Activated CD8-positive, alpha-beta memory T cell treated with anti-CD3 and anti-CD28 coated beads for 24 hours (primary cell): ENCODE results near the gene SLC26A1.
"Not testable (repeated sequence)": the region's sequence is repeated elsewhere in the genome, so short reads cannot be mapped to it uniquely, and the experiment has no call there.

ENCODE experiments used
- DNase-seq: peaks from one replicate; pipeline ENCODE4 v3.0.0-alpha.2; 2020

The SLC26A1 gene

DNA sequence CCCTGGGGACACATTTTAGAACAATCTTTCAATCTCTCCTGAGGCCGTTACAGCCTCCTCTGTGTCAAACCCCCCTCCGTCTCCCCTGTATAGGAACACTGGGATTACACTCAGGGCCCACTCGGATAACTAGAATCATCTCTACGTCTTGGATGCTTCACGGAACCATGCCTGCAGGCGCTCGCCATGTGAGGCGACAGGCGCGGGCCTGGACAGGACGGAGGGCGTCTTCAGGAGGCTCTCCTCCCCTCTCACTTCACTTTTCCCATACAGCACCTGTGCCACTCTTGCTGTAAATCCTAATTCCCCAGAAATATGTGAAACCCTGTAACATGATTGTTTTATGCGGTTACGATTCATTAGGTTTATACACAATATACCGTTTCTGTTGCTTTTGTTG, 10.4 kb downstream of the SLC26A1 start:
- no peak for DNase-seq

DNA sequence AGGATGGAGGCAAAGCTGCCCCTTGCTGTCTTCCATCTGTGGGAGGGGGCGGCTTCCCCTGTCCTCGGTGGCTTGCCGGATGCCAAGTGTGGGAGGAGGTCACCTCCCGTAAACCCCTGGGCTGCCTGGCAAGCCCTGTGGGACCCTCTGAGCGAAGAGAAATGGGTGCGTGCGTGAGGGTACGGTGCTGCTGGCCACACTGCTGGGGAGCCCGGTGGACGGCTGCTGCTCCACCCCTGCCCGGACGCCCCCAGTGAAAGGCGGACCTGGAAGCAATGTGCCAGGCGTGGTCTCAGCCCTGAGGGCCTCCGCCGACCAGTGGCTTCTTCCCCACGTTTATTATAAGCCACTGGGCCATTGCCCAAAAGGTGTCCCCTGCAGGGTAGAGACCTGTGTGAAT, 10.9 kb downstream of the SLC26A1 start:
- DNase-seq: no peak

DNA sequence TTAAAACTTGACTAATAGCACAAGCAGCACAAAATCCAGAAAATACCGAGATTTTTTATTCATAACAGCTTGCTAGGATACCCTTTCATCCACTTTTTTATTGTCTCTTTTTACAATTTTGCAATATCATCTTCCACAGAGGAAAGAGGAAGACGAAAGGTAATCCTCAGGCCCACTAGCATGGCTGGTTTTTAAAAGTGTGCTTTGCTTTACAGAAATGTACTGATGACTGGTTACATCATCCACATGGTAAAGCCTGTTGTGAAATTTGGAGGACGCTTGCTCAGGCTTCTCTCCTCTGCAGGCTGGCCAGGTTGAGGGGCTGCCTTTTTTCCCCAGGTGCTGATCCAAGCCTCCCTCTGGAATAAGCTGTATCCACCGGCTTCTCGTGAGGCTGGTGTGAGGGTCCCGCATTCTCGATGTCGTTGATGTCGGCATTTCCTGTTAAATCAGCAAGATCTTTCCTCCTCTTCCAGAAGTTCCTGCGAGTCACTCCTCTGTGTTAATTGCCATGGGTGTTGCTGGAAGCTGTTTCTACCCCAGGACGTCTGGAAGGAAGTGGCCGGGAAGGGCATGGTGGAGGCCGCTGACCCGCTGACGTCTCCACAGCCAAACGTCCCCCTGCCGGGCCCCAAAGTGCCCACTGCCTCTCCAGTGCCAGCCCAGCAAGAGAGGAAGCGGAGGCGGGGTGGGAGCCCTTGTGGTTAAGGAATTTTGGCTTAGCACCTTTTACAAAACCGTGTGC, 14.1 kb downstream of the SLC26A1 start:
- no peak for DNase-seq

DNA sequence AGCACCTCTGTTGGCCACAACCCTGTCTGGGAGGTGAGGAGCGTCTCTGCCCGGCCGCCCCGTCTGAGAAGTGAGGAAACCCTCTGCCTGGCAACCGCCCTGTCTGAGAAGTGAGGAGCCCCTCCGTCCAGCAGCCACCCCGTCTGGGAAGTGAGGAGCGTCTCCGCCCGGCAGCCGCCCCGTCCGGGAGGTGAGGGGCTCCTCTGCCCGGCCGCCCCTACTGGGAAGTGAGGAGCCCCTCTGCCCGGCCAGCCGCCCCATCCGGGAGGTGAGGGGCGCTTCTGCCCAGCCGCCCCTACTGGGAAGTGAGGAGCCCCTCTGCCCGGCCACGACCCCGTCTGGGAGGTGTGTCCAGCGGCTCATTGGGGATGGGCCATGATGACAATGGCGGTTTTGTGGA, 17.2 kb downstream of the SLC26A1 start:
- DNase-seq: not testable (repeated sequence)

DNA sequence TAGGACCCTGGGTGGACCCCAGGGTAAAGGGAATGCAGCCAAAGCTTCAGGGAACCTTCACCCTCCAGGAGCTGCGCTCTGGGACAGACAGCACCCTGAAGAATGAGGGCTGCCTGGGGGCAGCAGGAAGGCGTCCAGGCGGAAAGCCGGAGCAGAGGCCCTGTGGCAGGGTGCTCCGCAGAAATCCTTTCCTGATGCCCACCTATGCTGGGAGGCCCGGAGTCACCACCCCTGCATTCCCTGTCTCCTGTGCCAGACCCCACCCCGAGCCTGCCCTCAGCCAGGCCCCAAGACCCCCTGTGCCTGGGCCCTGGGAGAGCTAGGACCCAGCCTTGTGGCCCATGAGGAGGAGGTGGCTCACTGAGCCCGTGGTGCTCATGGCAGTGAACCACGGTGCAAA, 18.5 kb downstream of the SLC26A1 start:
- no peak for DNase-seq

DNA sequence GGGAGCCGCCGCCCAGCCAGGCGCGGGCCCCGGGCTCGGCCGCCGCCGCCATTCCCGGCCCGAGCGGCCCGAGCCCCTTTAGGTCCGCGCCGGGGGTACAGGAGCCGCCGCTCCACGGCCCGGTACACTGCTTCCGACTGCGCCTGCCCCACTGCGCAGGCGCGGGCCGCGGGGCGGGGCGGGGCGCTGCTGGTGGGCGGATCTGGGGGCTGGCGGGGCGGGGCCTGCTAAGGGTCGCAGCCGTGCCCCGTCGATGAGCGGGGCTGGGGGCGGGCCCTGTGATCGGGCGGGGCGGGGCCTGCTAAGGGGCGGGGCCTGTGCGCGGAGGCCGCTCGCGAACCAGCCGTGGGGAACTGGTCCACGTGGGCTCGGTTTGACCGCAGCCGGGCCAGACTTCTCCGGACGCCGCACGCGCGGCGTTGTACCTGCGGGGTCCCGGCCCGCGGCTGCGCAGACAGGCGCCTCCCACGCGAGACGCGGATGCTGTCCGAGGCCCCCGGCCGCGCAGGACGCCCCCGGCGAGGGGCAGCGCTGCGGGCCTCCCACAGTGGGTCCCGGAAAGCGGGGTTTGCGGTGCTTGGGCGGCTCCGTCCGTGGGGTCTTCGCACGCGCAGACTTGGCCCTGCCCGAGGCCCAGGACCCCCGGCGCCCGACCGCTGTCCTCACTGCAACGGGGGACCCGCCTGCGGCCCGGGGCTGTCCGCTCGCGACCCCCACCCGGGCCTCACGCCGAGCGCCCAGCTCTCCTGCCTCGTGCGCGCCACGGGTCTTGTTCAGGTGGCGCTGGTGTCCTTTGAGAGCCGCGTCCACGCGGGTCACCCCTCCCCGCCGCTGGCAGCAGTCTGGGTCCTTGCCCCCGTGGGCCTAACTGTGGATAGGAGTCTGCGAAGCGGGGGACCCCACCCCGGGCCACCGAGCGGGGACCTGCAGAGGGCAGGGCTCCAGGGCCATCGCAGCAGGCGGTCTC, 19.5 kb downstream of the SLC26A1 start, which contains the start of gene DGKQ:
DGKQ (minus strand) TSS at position 139 of the 967 bp plus-strand sequence; CDS start at position 52, 87 bp downstream.
- peak; percentile 95 for DNase-seq

DNA sequence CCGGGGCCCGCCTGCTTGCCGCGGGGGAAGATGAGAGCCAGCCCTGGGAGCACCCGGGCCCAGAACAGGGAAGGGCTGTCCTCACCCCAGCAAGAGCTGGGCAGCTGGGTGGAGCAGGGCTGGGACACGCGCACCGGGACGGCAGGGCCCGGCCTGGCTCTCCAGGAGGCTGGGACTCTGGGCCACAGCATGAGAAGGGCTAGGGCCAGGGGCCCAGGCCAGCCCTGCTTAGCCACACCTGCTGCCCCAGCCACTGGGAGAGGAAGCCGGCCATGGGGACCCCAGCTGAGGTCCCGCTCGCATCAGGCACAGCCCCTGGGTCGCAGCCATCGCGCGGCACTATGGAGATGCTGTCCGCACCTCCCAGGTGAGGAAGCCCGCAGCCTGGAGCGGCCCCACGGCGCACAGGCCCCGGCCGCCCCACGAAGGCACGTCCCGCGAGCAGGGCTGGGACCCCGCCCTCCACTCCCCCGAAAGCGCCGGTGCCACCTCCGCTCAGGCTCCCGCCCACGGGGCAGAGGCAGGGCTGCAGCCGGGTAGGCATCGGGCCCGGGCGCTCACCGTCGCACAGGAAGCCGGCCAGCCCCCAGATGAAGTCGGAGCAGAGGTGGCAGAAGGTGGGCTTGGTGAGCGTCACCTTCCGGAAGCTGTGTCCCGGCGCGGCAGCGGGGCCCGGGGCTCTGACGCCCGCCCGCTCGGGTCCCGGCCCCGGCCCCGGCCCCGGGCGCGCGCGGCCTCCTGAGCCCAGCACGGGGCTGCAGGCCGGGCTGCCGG, 20.4 kb downstream of the SLC26A1 start:
- DNase-seq: peak; percentile 83

DNA sequence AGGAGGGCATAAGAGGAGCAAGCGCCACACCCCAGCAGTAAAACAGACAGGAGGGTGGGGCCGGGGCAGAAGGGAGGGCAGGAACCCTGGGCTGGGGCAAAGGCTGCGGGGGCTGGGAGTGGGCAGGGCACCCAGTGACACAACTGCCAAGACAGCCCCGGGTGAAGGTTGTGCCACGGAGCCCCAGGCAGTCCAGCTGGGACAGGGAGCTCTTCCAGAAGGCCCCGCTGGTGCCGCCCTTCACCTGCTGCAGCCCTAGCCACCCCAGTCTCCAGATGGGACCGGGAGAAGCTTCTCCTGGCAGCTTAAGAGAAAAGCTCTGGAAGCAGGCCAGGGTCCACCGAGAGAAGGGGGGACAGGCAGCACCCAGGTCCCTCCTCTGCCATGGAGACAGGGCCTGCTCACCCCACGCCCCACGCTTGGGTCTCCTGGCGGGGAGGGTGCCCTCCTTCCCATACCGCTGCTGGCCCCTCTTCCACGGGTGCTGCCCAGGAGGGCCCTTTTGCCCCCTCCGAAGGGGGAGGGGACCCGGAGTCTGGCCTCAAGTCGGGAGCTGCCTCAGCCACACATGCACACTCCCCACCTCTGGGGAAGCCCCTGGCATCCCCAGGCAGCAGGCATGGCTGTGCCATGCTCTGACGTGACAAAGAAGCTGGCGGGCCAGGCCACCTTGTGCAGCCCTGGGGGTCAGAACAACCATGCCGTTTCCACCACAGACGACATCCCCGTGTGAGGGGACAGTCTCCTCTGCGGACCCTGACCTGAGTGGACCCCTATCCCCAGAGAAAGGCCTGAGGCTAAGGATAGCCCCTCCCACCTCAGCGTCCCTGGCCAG, 21.3 kb downstream of the SLC26A1 start:
- no peak for DNase-seq

DNA sequence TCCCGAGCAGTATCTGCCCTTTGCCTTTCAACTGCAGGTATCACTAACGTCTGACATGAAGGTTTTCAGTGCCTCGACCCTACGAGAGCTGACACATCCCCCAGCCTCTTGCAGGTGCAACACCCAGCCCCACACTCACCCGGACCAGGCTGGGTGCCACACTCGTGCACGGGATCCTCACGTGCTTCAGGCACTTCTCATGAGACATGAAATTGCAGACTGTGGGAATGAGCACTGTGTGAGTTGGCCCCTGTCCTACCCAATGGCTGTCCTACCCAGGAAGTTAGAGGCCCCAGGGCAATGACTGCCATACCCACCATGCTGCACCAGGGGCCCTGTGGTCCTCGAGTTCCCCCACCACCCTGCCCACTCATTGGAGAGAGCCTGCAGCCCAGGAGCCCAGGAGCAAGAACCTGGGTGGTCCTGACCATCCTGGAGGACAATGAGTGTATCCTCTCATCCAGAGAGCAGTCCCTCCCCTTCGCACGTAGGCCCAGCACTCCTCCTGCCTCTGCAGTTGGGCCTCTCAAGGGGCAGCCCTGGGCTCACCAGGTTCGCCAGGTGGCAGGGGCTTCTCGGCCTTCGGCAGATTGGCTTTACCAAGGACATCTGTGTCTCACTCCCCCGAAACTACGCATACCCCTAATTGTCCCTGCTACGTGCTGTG, 22.2 kb downstream of the SLC26A1 start:
- DNase-seq: no peak

DNA sequence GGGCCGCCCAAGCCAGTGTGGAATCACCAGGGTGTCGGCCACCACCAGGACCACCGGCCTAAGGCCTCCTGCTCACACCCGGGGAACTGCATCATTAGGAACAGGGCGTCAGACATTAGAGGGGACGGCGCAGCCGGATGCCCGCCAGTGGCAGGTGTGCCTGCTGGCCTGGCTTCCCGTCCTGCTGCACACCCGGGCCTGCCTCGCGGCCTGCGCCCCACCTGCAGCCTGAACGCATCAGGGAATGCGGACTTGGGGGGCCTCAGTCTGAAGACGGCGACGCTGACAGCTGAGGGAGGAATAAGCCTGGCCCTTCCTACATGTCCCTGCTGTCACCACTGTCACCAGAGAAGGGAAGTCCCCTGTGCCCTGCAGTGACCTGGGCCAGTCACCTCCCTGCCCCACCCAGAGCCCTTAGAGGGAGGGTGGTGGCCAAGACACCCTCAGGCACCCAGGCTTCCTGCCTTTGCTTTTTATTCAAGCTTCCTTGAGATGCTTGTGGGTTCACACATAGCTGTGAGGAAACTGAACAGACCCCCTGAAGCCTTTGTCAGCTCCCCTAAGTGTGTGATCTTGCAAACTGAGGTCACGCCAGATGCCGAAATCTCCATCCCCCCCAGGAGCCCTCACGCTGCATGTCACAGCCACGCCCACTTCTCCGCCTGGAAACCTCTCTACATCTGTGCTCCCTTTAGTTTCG, 23.0 kb downstream of the SLC26A1 start:
- DNase-seq: peak; percentile 71

DNA sequence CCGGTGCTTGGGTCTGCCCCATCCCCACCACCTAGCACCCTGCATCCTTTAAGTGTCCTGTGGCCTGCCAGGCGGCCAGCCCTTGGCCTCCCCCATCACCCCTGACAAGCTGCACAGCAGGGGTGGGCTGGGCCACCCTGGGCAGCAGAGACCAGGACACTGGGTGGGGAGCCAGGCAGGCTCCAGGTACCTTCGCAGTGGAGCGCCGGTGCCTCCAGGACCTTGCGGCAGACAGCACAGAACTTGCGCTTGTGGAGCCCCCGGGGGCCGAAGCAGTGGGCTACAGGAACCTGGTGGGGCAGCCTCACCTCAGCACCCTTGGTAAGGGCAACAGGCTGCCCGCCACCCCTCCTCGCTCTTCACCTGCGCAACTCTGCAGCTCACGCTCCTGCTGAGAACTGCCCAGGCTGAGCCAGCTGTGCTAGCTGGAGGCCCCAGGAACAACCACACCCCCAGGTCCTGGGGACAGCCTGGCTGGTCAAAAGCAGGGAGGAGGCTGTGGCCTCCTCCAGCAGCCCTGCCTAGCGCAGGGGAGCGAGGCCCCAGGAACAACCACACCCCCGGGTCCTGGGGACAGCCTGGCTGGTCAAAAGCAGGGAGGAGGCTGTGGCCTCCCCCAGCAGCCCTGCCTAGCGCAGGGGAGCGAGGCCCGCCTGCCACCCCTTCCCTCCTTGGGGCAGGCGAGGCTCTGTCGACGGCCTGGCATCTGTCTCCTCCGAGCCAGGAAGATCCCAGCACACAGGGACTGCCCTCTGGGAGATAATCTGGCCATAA, 24.4 kb downstream of the SLC26A1 start:
- DNase-seq: no peak

DNA sequence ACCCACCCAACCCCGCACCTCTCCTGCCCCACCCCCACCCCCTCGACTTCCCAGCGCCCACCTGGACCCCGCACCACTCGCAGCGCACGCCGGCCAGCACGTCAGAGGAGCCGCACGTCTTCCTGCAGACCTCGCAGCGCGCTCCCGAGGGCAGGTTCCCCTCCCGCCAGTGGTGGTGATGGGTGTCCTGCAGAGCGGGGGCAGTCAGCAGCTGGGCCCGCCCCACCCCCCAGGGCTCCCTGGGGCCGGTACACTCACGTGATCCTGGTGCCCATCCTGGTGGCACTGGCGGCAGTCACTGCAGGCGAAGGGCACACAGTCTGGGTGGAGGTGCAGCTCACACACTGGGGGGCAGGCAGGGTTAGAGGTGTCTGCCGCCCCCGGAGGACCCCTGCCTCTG, 25.0 kb downstream of the SLC26A1 start:
- DNase-seq: no peak

DNA sequence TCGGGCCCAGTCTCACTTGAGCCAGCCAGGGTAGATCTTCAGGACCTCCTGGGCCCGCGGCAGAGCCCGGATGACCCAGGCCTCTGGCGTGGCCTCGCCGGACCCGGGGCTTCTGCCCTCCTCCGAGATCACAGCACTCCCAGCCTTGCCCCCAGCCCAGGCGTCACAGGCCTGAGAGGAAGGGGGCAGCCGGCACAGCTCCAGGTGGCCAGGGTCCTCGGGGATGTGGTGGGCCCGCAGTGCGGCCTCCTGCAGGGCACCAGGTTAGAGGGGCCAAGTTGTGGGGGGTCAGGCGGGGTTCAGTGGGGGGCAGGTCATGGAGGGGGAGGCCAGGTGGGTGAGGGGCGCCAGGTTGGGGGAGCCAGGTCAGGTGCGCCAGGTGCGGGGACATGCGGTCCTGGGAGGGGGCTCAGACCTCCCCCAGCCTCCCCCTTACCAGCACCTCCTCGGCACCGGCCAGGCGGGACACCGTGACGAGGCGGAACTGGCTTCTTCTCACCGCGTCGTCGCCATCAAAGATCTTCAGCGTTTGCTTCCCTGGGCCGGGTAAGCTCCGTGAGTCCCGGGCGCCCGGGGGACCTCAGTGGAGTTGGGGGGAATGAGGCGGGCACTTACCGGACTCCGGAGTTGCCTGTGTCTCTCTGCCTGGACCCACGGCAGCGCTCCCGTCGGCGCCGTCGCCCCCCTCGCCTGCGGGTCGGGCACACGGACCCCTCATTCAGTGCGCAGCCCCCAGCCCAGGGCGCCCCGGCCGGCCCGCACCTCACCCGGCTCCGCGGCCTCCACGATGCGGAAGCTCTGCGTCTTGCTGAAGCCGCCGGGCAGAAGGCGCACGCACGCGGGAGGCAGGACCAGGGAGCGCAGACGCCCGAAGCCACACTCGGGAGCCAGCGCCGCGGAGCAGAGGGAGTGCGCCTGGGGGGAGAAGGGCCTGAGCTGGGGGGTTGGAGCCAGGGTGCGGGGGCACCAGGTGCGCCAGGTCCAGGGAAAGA, 25.8 kb downstream of the SLC26A1 start:
- no peak for DNase-seq

DNA sequence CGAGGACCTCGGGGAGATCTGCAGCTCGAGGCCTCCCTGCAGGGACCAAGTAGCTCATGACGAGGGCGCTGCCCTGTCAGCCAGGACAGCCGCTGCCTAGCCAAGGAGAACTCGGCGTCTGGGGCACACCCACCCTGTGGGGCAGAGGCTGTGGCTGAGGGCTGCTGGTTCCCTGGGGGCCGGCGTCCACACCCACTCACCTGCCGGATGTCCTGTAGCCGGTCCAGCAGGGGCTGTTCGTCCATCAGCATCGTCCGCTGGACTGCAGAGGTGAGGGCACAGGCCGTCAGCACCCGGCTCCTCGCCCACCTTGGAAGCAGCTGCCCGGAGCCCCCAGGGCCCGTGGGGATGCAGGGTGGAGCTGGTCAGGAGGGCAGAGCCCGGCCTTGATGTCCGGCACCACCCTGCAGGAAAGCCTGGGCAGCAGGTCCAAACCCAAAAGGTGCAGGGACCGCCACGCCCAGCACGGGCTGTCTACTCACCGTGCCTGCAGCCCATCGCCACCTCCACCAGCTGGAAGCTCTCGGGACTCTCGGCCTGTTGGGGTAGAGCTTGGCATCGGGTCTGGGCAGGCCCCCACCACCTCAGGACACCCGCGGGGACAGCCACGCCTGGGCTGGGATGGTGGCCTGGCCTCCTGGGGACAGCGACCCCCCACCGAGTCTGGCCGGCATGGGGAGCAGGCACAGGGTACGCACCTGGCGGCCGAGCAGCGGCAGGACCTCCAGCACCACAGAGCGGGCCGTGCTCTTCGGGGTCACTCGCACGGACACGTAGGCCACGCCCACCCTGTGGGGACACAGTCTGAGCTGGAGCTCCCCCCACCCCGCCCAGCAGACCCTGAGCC, 26.7 kb downstream of the SLC26A1 start:
- no peak for DNase-seq

DNA sequence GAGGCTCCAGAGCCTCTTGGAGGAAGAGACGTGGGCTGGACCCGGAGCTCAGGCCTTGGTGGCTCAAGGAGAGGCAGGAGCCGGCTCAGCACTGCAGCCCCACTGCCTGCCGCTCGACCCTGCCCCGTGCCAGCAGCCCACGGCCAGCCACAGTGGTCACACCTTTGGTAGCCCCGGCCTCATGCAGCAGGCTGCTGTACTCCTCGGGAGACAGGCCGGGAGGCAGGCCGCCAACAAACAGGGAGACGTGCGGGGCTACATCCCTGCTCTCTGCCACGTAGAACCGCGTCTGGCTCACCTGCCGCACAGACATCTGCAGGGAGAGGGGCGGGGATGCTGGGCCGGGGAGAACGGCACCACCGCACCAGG, 27.5 kb downstream of the SLC26A1 start:
- no peak for DNase-seq

DNA sequence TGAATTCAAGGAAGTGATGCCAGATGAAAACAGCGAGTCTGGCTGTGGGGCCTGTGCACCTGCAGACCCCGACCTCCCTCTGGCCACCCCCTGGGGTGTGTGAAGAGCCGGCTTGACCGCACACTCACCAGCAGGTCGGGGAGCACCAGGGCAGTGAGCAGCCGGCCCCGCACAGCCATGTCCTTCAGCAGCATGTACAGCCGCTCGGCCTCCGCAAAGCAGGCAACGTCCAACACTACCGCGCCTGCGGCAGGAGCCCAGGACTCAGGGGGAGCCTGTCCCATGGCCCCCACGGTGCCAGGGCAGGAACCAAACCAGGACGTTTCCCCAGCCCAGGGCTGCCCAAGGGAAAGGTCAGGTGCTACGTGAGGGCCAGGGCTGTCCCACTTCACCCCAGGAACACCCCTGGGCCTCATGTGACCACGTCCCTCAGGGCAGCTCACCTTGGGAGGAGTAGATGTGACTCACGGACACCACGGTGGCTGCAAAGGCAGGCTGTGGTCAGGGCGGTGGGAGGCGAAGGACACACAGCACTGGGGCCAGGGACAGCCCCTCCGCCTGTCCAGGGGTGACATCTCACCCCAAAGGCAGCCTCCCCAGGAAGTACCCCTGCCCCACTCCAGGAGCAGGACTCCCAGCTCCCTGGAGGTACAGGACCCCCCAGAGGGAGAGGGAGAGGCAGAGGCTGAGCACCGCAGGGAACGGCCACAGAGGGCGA, 28.0 kb downstream of the SLC26A1 start:
- no peak for DNase-seq

DNA sequence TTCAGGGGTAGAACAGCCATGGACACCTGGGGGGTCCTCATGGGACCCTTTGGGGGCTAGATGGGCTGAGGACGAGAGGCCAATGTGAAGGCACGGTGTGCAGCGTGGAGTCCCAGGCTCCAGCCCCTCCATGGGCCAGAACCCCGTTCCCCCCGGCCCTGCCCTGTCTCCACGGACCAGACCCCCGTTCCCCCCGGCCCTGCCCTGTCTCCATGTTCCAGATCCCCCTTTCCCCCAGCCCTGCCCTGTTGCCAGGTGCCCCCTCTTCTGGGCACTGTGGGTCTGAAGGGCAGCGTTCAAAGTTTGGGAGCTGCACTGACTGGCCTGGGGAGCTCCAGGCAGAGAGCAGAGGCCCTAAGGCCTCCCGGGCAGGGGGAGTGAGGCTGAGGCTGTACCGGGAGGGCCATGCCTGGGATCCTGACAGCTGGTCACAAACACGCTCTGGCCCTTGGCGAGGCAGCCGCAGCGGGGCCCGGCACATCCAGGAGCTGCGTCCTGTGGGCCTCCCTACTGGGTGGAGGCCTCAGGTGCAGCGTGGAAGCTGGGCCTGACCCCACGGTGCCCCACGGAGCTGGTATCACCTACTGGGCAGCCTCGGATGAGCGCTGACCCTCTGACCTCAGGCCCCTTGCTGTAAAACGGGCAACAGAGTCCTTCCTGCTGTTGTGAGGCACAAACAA, 28.7 kb downstream of the SLC26A1 start:
- no peak for DNase-seq
